Stimulated activated CD4-positive, alpha-beta T cell treated with anti-CD3 and anti-CD28 coated beads, Interleukin-12 subunit alpha, Interleukin-12 subunit beta, amount 100 ng/mL, for 4 hours (primary cell): Measurements from ENCODE around the gene ZNF609.
"Not testable (repeated sequence)": the region's sequence is repeated elsewhere in the genome, so short reads cannot be mapped to it uniquely, and the experiment has no call there.

ENCODE experiments used
- DNase-seq: peaks from one replicate; pipeline ENCODE4 v3.0.0-alpha.2; 2020

ZNF609 gene

DNA sequence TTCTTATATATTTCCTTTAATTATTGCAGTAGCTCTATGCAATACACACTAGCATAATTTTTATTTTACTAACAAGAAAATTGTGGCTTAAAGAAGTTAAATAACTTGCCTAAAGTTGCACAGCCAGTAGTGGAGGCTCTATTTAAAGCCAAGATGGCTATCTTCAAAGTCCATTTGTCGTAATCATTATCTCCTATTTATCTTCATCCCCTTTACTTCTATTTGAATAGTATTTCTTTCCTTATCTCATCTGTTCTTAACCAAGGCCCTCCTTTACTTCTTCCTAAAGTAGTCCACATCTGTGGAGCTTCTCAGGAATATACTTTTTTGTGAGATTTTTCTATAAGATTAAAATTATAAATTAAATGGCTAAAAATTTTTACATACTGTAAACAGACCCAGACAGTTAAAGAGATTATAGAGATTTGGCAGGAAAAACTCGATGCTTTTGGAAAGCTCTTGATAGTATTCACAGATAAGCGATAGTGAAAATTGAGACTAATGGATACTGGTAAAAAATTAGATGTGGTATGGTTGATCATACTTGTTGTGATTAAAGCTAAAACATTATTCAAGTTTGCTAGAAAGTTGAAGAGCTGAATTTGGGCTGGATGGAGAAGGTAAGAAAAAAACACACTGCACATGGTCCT, 129.2 kb downstream of the ZNF609 start:
- DNase-seq, result no peak

DNA sequence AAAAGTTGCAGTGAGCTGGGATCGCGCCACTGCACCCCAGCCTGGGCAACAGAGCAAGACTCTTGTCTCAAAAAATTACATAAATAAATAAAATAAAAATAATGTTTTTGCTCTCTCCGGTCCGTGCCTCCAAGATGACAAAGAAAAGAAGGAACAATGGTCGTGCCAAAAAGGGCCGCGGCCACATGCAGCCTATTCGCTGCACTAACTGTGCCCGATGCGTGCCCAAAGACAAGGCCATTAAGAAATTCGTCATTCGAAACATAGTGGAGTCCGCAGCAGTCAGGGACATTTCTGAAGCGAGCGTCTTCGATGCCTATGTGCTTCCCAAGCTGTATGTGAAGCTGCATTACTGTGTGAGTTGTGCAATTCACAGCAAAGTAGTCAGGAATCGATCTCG, 132.5 kb downstream of the ZNF609 start:
- not testable (repeated sequence) for DNase-seq

DNA sequence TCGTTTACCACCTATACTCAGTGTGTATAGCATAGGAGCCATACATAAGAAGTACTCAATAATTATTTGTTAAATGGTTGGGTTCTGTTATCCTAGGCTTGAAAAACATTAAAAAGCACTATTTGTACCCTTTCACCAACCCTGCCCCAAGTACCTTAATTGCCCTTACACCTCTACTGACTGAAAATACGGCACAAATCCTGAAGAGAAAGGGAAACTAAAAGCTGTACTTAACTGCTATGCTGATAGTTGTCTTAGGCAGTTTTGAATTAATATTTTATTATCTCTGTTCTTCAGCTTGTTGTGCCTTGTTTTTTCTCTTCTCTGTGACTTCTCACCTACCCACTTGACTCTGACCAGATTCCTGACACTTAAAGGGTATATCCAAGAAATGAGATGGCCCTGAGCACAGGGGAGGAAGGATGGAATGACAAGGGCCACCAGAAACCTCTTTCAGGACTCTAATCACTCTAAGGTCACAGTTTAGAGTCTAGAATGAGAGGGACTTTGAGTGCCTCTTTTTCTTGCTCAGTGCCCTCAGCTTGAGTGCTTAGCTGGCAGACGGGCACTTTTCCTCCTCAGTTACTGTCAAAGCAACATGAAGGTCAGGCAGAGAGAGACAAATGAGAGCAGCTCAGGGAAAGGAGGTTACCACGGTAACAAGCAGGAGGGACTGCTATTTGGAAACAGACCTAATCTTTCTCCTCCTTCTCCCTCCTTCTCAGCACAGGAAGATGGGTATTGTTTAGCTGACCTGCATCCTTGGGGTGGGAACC, 136.5 kb downstream of the ZNF609 start:
- no peak for DNase-seq

DNA sequence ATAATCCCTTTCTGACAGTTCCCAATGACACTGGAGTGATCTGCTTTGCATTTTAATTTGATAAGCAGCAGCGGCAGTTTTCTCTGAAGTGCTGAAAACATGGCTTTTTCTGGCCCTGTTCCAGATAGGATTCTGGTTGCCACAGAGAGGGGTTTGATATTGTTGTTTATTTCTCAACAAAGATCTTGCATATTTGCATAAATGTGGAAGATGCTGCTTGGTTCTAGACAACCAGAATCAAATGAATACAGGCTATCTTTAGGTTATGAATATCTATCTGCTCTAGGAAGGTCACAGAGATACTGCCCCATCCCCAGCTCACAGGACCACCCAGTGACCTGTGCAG, 137.1 kb downstream of the ZNF609 start:
- DNase-seq, result no peak

DNA sequence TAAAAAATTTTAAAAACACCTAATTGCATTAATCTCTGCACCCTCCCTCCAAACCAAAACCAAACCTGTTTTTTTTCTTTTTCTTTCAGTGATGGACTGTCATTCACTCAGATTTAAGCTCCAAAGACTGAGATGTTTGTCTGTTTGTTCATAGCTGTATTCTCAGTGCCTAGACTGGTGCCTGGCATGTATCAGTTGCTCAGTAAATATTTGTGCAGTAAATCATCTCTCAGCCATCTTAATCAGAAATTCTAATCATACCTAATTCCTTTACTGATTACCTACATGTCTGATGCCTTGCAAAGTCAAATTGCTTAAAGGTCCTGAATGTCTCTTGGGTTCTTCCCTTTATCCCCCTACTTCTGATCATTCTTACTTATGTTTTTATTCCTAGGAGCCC, 138.8 kb downstream of the ZNF609 start:
- DNase-seq, result no peak

DNA sequence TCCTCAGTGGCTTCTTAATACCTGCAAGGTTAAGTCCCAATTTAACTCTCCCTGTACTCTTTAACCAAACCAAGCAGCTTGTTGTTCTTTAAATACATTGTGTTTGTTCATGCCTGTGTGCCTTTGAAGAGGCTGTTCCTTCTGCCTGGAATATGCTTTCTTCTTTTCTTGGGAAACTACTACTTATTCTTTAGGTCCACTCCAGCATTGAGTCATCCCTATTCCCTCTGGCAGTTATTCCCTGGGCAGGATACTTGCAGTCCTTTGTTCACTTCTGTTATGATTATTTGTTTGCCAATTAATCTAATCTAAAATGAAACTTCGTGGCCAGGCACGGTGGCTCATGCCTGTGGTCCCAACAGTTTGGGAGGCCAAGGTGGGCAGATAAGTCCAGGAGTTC, 139.3 kb downstream of the ZNF609 start:
- no peak for DNase-seq

DNA sequence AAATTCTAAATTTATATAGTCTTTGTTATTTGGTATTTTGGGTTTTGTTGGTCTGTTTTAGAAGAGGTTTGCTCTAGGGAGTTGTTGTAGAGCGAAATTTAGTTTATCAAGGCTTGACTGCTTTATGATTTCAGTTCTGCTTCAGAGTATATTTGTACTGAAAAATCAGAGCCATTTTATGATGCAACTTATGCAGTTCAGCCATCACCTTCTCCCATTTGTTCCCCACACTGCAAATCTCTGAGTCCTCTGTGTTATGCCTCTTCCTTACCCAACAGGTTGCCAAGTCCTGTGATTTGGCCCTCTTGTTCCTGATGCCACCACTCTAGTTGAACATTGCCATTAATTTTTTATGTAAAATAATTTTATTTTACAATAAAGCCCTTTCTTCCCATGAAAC, 140.4 kb downstream of the ZNF609 start:
- DNase-seq, result no peak

DNA sequence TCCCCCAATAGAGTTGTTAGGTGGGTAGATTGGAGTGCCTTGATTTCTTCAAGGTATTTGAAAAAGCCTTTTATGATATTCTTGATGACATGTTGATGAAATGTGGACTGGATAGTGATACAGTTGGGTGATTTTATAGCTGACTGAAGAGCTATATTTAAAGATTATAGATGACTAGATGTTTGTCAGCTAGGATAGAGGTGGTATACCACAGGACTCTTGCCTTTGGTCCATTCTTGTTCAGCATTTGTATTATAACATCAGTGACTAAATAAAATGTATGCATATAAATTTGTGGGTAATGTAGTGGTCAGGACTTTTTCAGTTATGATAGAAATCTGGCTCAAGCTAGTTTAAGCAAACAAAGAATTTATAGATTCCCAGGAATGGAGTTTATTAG, 143.9 kb downstream of the ZNF609 start:
- DNase-seq, result no peak

DNA sequence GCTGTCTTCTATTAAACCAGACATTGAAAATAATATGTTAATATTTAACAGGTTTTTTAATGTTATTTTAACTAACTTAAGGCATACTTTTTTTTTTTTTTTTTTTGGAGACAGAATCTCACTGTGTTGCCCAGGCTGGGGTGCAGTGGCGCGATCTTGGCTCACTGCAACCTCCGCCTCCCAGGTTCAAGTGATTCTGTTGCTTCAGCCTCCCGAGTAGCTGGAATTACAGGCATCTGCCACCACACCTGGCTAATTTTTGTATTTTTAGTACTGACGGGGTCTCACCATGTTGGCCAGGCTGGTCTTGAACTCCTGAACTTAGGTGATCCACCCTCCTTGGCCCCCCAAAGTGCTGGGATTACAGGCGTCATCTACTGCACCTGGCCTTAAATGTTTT, 147.0 kb downstream of the ZNF609 start:
- DNase-seq, result not testable (repeated sequence)

DNA sequence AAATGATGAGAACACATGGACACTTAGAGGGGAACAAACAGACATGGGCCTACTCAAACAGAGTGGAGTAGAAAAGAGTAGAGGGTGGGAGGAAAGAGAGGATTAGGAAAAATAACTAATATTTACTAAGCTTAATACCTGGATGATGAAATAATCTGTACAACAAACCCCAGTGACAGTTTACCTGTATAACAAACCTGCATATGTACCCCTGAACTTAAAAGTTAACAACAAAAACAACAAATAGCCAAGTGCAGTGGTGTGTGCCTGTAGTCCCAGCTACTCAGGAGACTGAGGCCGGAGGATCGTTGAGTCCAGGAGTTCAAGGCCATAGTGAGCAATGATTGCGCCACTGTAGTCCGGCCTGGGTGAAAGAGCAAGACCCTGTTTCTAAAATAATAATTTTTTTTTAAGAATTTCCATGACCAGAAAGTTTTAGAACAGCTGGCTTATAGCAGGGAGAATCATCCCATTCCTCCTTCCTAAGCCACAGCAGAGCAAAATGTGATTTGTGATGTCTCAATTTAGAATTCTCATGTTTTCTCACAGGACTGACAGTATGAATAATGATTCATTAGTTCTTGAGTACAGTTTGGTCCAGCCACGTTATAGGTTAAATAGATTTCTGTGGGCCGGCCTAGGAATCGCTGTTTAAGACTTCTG, 150.0 kb downstream of the ZNF609 start:
- no peak for DNase-seq

DNA sequence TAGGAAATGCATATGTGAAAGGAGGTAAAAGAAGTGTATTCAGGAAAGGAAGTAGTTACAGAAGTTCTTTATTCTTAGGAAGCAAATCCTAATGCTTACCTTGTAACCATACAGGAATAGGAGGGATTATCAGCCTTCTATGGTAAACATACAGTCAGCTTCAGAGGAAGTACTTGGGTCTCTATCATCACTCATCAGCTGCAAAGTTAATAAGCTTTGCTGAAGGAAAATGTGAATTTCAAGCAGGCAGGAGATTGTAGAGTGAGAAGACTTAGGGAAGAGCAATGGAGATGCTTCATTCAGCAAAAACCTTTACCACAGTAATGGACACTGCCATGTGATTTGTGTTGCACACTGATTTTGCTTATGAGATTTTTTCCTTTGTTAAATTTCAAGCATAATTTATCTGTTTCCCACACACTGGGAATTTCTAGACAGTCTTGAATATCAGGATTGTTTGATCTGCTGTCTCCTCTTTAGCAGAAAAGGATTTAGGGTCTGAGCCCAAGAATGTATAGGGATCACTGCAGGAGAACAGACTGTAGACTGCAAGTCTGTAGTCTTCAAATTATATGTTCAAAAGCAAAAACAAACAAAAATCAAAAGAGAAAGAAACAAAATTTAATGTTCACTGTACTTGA, 150.8 kb downstream of the ZNF609 start:
- no peak for DNase-seq

DNA sequence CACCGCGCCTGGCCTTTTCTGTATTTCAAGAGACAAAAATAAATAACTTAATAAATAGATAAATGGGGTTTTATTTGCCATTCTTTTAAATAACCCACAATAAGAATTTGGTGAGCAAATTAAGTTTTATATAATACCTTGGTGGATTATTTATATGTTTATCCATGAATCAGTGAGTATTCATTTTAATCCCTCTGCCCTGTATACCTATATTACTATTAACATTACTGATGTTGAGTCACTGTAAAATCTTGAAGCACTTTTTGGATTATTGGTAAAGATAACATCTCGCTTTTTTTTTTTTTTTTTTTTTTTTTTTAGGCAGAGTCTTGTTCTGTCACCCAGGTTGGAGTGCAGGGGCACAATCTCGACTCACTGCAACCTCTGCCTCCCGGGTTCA, 154.1 kb downstream of the ZNF609 start:
- DNase-seq, result no peak

DNA sequence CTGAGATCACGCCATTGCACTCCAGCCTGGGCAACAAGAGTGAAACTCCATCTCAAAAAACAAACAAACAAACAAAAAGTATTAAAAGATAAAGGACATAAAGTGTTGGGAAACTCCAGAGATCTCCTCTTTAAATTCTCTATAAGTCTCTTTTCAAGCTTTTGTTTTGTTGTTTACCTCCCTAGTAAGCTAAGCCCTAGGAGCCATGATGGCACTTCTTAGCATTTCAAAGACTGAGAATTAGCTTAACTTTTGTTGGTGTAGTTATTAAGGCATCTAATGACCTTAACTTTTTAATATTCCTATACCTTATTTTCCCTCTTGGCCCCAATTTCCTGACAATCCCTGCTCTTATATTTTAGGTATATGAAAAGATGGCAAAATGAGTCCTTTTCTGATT, 157.3 kb downstream of the ZNF609 start:
- DNase-seq, result no peak

DNA sequence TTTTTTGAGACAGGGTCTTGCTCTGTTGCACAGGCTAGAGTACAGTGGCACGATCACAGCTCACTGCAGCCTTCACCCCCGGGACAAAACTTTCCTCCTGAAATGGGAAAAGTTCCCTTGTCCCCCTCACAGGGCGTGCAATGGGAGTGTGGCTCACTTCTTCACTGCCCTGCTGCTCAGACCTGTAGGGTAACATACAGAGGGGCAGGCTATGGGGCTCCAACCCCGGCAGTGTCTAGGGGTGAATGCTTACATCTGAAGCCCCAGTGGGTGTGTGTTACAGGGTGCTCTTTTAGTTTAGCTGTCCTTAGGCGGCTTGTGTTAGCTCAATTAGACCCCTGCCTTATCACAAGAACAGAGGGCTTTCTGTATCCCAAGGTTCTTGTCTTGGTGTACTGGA, 157.8 kb downstream of the ZNF609 start:
- no peak for DNase-seq

DNA sequence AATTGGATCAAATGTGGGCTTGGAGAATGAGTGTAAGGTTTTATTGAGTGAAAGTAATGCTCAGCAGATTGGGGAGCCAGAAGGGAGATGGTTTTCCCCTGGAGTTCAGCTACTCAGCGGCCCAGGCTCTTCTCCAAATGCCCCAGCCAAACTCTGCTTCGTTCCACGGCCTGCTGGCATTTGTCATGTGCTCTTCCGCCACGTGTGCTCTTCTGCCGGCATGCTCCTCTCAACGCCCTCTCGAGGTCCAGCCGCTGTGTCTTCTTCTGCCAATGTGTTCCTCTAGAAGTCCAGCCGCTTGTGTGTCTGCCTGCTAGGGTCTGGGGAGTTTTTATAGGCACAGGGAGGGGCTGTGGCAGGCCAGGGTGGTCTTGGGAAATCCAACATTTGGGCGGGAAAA, 158.2 kb downstream of the ZNF609 start:
- DNase-seq, result no peak

DNA sequence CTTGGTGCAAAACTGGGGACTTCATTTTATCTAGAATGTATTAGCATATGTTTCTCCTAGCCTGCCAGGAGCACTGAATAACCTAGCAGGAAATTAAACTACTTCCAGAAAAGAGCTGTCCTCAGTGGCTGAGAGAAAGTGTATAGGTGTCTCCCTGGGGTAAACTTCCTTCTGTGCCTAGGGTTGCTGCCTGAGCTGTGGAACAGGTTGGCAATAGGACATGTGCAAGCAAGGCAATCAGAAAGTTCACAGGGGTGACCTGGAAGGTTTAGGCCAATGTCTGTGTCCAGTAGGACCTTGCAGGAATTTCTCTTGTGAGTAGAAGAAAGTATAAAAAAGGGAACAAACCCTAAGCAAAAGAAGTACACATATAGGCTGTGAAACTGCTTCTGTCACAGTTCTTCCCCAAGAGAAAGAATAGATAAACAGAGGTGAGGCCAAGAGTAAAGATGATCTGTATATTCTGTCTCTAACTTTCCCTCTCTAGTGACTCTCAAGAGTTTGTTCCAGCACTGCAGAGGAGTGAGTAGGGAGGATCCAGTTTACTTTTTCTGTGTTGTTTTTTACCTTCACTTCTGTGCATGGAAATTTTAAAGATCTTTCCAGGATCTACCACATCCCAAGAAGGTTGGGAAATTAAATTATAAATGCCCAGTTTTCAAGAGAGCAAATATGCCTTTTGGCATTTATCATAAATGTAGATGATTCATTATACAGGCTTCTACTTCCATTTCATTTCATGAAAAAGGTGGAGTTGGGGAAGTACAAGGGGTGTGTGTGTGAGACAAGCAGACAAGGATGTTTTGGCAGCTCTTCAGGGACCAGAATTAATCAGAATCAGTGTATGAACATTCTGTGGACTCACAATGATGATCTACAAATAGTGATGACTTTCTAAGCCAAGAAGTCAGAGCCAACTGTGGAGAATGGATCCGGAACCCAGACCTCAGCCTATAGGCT, 159.8 kb downstream of the ZNF609 start:
- no peak for DNase-seq

DNA sequence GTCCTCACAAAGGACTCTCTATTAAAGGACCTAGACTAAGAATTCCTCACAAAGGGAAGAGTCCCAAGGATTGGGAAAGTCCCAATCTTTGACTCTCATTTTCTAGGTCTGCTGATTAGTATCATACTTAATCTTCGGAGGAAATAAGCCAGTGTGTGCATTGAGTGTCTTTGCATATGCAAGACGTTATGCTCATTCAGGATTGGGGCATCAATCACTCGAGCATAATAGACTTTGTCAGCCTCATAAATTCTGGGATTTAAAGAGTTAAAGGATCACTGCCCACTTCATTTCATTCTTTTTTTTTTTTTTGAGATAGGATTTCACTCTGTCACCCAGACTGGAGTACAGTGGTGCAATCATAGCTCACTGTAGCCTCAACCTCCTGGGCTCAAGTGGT, 160.7 kb downstream of the ZNF609 start:
- DNase-seq, result no peak

DNA sequence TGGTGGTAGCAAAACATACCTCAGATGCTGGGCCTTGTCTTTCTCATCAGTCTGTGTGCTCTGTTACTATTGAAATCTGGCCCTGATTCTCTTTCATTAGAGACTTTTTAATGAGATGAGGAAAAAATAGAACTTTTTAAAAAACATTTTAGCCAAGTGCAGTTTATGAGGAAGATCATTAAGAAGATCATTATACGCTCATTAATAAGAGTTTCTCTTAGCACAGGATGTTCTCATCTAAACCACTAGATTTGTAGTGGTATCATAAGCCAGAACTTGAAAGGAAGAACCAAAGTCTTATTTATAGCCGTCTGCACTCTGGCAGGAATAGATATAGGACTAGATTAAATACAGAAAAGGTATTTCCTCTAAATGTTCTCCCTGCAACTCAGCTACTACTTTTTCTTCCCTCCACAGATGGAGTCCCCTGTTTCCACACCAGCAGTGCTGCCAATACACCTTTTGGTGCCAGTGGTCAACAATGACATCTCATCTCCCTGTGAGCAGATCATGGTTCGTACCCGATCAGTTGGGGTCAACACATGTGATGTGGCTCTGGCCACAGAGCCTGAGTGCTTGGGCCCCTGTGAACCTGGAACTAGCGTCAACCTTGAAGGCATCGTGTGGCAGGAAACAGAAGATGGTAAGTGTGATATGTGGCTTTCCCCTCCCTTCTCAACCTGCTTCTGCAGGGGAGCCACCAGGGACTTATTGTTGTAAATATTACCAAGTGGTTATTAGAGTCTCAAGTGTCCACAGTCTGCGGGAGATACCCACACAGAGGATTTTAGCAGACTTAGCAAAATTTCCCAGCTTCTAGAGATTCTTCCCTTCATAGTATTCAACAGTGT, 162.3 kb downstream of the ZNF609 start:
- DNase-seq, result peak; percentile 7

DNA sequence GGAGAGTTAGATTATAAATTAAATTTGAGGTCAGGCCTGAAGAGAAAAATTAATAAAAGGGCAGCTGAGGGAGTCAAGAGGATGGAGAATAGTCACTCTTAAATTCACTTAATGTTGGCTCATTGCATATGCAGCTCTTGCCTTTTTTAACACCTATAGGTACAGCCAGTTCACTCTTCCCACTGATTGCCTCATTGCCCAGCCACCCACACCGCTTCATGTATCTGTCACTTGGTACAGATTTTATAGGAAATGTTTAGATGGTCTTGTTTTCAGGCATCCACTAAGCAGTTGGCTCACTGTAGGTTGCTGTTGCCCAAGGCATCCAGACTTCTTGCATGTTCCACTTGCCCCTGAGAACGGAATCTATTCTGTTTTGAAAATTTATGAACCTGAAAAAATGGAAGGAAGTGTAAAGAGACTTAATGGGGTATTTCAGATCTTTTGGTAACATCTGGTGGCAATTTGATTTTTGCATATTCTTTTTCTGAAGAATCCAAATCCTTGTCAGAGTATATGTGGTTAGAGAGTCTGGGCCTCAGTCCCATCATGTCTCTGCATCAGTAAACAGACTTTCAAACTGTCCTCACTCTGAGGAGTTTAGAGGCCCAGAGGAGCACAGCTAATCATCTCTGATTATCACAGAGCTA, 163.1 kb downstream of the ZNF609 start:
- DNase-seq, result no peak

DNA sequence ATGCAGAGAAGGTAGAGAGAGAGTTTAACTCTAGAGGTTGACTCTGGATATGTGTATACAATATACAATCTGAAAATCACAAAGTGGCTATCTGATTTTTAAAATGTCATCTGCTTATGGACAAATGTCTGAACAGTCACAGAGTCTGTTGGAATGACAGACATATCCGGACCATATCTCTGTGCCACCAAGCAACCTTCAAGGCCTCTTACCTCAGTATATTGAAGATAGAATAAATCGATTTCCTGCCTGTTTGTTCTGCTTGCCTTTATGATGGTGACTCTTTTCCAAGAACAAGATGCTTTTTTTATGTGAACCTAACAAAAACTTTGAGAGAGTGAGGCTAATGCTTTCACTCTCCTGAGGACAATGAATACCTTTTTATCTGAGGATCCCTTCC, 163.9 kb downstream of the ZNF609 start:
- DNase-seq, result no peak

DNA sequence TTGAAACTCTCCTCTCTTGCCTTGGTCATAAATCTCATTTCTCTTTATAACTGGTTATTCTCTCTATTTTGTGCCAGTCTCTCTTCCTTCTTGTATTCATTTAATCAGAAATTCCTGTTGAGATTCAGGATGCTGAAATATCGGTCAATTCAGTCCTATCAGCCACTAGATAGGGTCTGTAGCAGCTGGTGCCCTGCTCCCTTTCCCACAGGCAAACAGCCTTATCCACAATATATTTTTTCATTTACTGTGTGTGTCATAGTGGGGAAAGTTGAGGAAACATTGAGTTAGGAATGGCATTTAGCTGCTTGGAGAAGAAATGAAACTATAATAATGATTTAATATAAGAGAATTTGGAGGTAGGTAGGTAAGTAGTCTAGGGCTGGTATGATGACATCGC, 168.7 kb downstream of the ZNF609 start:
- no peak for DNase-seq
